ENCODE results near the gene SNRK. TPM values are rescaled to one million over a fixed set of nuclear protein-coding genes. Genes with fewer than 3 reads are reported as not detected.
A peak's percentile ranks its signal among the peaks of the same experiment; 100 is the strongest.

The SNRK gene
- total RNA-seq, 8 experiments from 2014 or later: 15.2 to 58.3 (median 25.5) TPM

- Histone ChIP-seq H3K4me1 (replicated peaks in 1 of 2) (no peaks in the 10 kb centered on the region), H3K4me3 (no peak overlapping the region), H3K27ac (no peak overlapping the region)
- peak in 5 of 8 experiments; percentile 12 to 74 (median 34) for ATAC-seq (replicated peaks in 6 of 8)
- 73 to 100% (median 86%) methylated on average over 1 to 11 of the region's 26 CpGs; no CpG with 5 or more reads in 3 of the 10 experiments for WGBS, 10 experiments
- in situ Hi-C loops (cut with MboI; ENCODE audit: low pct_unique_long_range_greater_than_20kb in 2 of 9, low sequenced_read_pairs in 9 of 9, unreplicated experiment in 9 of 9): no loop called here
Observed at GRCh38 chr3:43363621-43364266, 77.4 kb downstream of the SNRK start.

- in situ Hi-C loops (cut with MboI; ENCODE audit: low pct_unique_long_range_greater_than_20kb in 2 of 9, low sequenced_read_pairs in 9 of 9, unreplicated experiment in 9 of 9): no loop called here
- no peak overlapping the region for H3K4me3 ChIP-seq
- no peak overlapping the region for H3K27ac ChIP-seq
- WGBS, 10 experiments: 93% methylated on average over 4 of the region's 14 CpGs; no CpG with 5 or more reads in 9 of the 10 experiments
- no peaks in the 10 kb centered on the region for H3K4me1 ChIP-seq (replicated peaks in 1 of 2)
- ATAC-seq (replicated peaks in 6 of 8): peak in 2 of 8 experiments; percentile 11 to 16
Observed at GRCh38 chr3:43364494-43364893, 78.2 kb downstream of the SNRK start.

GRCh38 chr3:43364926-43365325 lies 78.6 kb downstream of the SNRK start:
- Histone ChIP-seq H3K4me3 (no peak overlapping the region), H3K4me1 (replicated peaks in 1 of 2) (no peaks in the 10 kb centered on the region), H3K27ac (no peak overlapping the region)
- in situ Hi-C loops (cut with MboI; ENCODE audit: low pct_unique_long_range_greater_than_20kb in 2 of 9, low sequenced_read_pairs in 9 of 9, unreplicated experiment in 9 of 9): no loop called here
- 69 to 100% (median 89%) methylated on average over 1 to 8 of the region's 14 CpGs; no CpG with 5 or more reads in 4 of the 10 experiments for WGBS, 10 experiments
- no peak for ATAC-seq (replicated peaks in 6 of 8)

- in situ Hi-C loops (cut with MboI; ENCODE audit: low pct_unique_long_range_greater_than_20kb in 2 of 9, low sequenced_read_pairs in 9 of 9, unreplicated experiment in 9 of 9): no loop called here
- ATAC-seq (replicated peaks in 6 of 8): no peak
- Histone ChIP-seq H3K27ac (no peak overlapping the region), H3K4me3 (no peak overlapping the region), H3K4me1 (replicated peaks in 1 of 2) (no peaks in the 10 kb centered on the region)
- 83 to 100% (median 95%) methylated on average over 1 to 4 of the region's 12 CpGs; no CpG with 5 or more reads in 6 of the 10 experiments for WGBS, 10 experiments
Observed at GRCh38 chr3:43365601-43366305, 79.4 kb downstream of the SNRK start.

- H3K27ac ChIP-seq: no peak overlapping the region
- H3K4me3 ChIP-seq: no peak overlapping the region
- in situ Hi-C loops (cut with MboI; ENCODE audit: low pct_unique_long_range_greater_than_20kb in 2 of 9, low sequenced_read_pairs in 9 of 9, unreplicated experiment in 9 of 9): no loop called here
- H3K4me1 ChIP-seq (replicated peaks in 1 of 2): no peaks in the 10 kb centered on the region
- WGBS, 10 experiments: 0 to 95% (median 82%) methylated on average over 1 to 3 of the region's 11 CpGs; no CpG with 5 or more reads in 7 of the 10 experiments
- ATAC-seq (replicated peaks in 6 of 8): peak in 3 of 8 experiments; percentile 13 to 71 (median 61)
Observed at GRCh38 chr3:43366481-43366880, 80.1 kb downstream of the SNRK start.

GRCh38 chr3:43366885-43367284 lies 80.5 kb downstream of the SNRK start:
- in situ Hi-C loops (cut with MboI; ENCODE audit: low pct_unique_long_range_greater_than_20kb in 2 of 9, low sequenced_read_pairs in 9 of 9, unreplicated experiment in 9 of 9): no loop called here
- Histone ChIP-seq H3K4me1 (replicated peaks in 1 of 2) (no peaks in the 10 kb centered on the region), H3K27ac (no peak overlapping the region), H3K4me3 (no peak overlapping the region)
- ATAC-seq (replicated peaks in 6 of 8): no peak
- WGBS, 10 experiments: 30 to 100% (median 66%) methylated on average over 1 to 2 of the region's 9 CpGs; no CpG with 5 or more reads in 7 of the 10 experiments

GRCh38 chr3:43369404-43370292 lies 83.3 kb downstream of the SNRK start:
- ATAC-seq (replicated peaks in 6 of 8): no peak
- Histone ChIP-seq H3K4me1 (replicated peaks in 1 of 2) (peaks cover 8 to 9% of the 10 kb centered on the region in 2 donors), H3K4me3 (no peak overlapping the region), H3K27ac (no peak overlapping the region)
- WGBS, 10 experiments: 88 to 100% (median 97%) methylated on average over 2 to 4 of the region's 8 CpGs; no CpG with 5 or more reads in 4 of the 10 experiments
- in situ Hi-C loops (cut with MboI; ENCODE audit: low pct_unique_long_range_greater_than_20kb in 2 of 9, low sequenced_read_pairs in 9 of 9, unreplicated experiment in 9 of 9): no loop called here

- 72 to 100% (median 91%) methylated on average over 2 to 4 of the region's 6 CpGs; no CpG with 5 or more reads in 5 of the 10 experiments for WGBS, 10 experiments
- no peak overlapping the region for H3K4me3 ChIP-seq
- peaks cover 8 to 9% of the 10 kb centered on the region in 2 donors for H3K4me1 ChIP-seq (replicated peaks in 1 of 2)
- in situ Hi-C loops (cut with MboI; ENCODE audit: low pct_unique_long_range_greater_than_20kb in 2 of 9, low sequenced_read_pairs in 9 of 9, unreplicated experiment in 9 of 9): no loop called here
- ATAC-seq (replicated peaks in 6 of 8): no peak
- no peak overlapping the region for H3K27ac ChIP-seq
Observed at GRCh38 chr3:43370293-43370980, 84.1 kb downstream of the SNRK start.

- H3K4me1 ChIP-seq (replicated peaks in 1 of 2): peaks cover 8 to 9% of the 10 kb centered on the region in 2 donors
- 20 to 100% methylated on average over 1 of the region's 3 CpGs; no CpG with 5 or more reads in 8 of the 10 experiments for WGBS, 10 experiments
- ATAC-seq (replicated peaks in 6 of 8): no peak
- H3K27ac ChIP-seq: no peak overlapping the region
- in situ Hi-C loops (cut with MboI; ENCODE audit: low pct_unique_long_range_greater_than_20kb in 2 of 9, low sequenced_read_pairs in 9 of 9, unreplicated experiment in 9 of 9): no loop called here
- H3K4me3 ChIP-seq: no peak overlapping the region
Observed at GRCh38 chr3:43371494-43371893, 85.2 kb downstream of the SNRK start.

- WGBS, 10 experiments: 73 to 100% (median 90%) methylated on average over 1 to 5 of the region's 10 CpGs; no CpG with 5 or more reads in 1 of the 10 experiments
- ATAC-seq (replicated peaks in 6 of 8): peak in 1 of 8 experiments; percentile 16
- peak overlapping the region in 1 of 2 donors; percentile 37 for H3K27ac ChIP-seq
- no peak overlapping the region for H3K4me3 ChIP-seq
- peaks cover 8 to 9% of the 10 kb centered on the region in 2 donors for H3K4me1 ChIP-seq (replicated peaks in 1 of 2)
- in situ Hi-C loops (cut with MboI; ENCODE audit: low pct_unique_long_range_greater_than_20kb in 2 of 9, low sequenced_read_pairs in 9 of 9, unreplicated experiment in 9 of 9): no loop called here
Observed at GRCh38 chr3:43372007-43372740, 85.8 kb downstream of the SNRK start.

- Histone ChIP-seq H3K27ac (peak overlapping the region in 1 of 2 donors; percentile 31), H3K4me1 (replicated peaks in 1 of 2) (peaks cover 8 to 9% of the 10 kb centered on the region in 2 donors), H3K4me3 (no peak overlapping the region)
- in situ Hi-C loops (cut with MboI; ENCODE audit: low pct_unique_long_range_greater_than_20kb in 2 of 9, low sequenced_read_pairs in 9 of 9, unreplicated experiment in 9 of 9): no loop called here
- 23 to 100% (median 52%) methylated on average over 1 to 11 of the region's 11 CpGs; no CpG with 5 or more reads in 2 of the 10 experiments for WGBS, 10 experiments
- peak in 3 of 8 experiments; percentile 36 to 67 (median 48) for ATAC-seq (replicated peaks in 6 of 8)
Observed at GRCh38 chr3:43372809-43373559, 86.6 kb downstream of the SNRK start.

Measured in motor neuron (in vitro differentiated cells).